ENCODE results near the gene TTC12. TPM values are rescaled to one million over a fixed set of nuclear protein-coding genes. Genes with fewer than 3 reads are reported as not detected.

TTC12 gene
- total and polyA plus RNA-seq, 9 donors: 8.1 to 32.5 (median 25.8) TPM

GRCh38 chr11:113329725-113330124 is 15.3 kb downstream of the TTC12 start:
- Histone ChIP-seq H3K36me3 (no peaks in the 10 kb centered on the region), H3K27ac (no peak overlapping the region), H3K4me1 (ENCODE audit: insufficient read depth) (no peaks in the 10 kb centered on the region), H3K4me3 (no peak overlapping the region), H3K9me3 (no peaks in the 10 kb centered on the region), H3K27me3 (no peaks in the 10 kb centered on the region)
- no peak for DNase-seq
- TF ChIP-seq, protein P1, sequence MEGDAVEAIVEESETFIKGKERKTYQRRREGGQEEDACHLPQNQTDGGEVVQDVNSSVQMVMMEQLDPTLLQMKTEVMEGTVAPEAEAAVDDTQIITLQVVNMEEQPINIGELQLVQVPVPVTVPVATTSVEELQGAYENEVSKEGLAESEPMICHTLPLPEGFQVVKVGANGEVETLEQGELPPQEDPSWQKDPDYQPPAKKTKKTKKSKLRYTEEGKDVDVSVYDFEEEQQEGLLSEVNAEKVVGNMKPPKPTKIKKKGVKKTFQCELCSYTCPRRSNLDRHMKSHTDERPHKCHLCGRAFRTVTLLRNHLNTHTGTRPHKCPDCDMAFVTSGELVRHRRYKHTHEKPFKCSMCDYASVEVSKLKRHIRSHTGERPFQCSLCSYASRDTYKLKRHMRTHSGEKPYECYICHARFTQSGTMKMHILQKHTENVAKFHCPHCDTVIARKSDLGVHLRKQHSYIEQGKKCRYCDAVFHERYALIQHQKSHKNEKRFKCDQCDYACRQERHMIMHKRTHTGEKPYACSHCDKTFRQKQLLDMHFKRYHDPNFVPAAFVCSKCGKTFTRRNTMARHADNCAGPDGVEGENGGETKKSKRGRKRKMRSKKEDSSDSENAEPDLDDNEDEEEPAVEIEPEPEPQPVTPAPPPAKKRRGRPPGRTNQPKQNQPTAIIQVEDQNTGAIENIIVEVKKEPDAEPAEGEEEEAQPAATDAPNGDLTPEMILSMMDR (IDR thresholded peaks at IDR 0.05): no peak
- no peak for TF ChIP-seq POLR2A (IDR thresholded peaks at IDR 0.05)
- TF ChIP-seq EP300 (IDR thresholded peaks at IDR 0.05): no peak
- intact Hi-C loops (cut with DNase I): no loop called here
- WGBS, 3 donors: 95 to 98% (median 97%) methylated on average over 2 of the region's 2 CpGs

- H3K36me3 ChIP-seq: no peaks in the 10 kb centered on the region
- no peak for DNase-seq
- 71 to 75% (median 72%) methylated on average over 5 of the region's 5 CpGs for WGBS, 3 donors
- no peaks in the 10 kb centered on the region for H3K4me1 ChIP-seq (ENCODE audit: insufficient read depth)
- H3K27ac ChIP-seq: no peak overlapping the region
- H3K9me3 ChIP-seq: no peaks in the 10 kb centered on the region
- H3K27me3 ChIP-seq: no peaks in the 10 kb centered on the region
- H3K4me3 ChIP-seq: no peak overlapping the region
- no peak for TF ChIP-seq POLR2A (IDR thresholded peaks at IDR 0.05)
- no peak for TF ChIP-seq EP300 (IDR thresholded peaks at IDR 0.05)
- TF ChIP-seq, protein P1 (IDR thresholded peaks at IDR 0.05): no peak
- intact Hi-C loops (cut with DNase I): no loop called here
These were observed 17.1 kb downstream of the TTC12 start for GRCh38 chr11:113331441-113331840.

GRCh38 chr11:113332023-113332422 is 17.6 kb downstream of the TTC12 start:
- Histone ChIP-seq H3K27ac (no peak overlapping the region), H3K4me1 (ENCODE audit: insufficient read depth) (no peaks in the 10 kb centered on the region), H3K9me3 (no peaks in the 10 kb centered on the region), H3K27me3 (no peaks in the 10 kb centered on the region), H3K36me3 (no peaks in the 10 kb centered on the region), H3K4me3 (no peak overlapping the region)
- WGBS, 3 donors: 74 to 81% (median 75%) methylated on average over 7 of the region's 7 CpGs
- TF ChIP-seq, protein P1 (IDR thresholded peaks at IDR 0.05): no peak
- TF ChIP-seq EP300 (IDR thresholded peaks at IDR 0.05) (no peak), POLR2A (IDR thresholded peaks at IDR 0.05) (no peak)
- DNase-seq: no peak
- intact Hi-C loops (cut with DNase I): no loop called here

DNA sequence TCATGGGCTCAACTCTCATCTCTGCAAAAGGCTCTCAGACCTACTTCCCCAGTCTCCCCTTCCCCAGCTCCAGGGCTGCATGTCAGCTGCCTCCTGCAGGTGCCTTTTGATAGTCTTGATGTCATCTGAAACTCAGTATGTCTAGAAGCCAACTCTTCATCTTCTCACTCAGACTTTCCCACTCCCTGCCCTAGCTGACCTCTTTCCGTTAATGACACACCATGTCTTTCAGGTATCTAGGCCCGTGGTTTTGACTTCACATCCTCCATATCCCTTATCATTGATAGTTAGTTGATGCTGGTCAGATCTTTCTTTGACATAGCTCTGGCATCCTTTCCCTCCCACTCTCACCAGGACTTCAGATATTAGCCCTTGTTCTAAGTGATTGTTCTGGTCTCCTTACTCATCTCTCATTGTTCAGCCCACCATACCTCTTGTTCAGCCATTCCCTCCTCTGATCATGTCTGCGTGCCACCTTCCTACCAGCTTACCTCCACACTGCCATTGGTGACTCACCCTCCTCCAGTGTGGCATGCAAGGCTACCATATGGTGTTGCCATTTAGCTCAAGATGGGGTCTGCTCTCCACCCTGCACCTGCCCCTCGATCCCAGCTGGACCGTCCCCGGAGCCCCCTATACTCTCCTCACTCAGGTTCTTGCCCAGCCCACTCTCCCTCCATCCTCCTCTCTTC is 18.4 kb downstream of the TTC12 start:
- Histone ChIP-seq H3K36me3 (no peaks in the 10 kb centered on the region), H3K4me3 (no peak overlapping the region), H3K27me3 (no peaks in the 10 kb centered on the region), H3K27ac (no peak overlapping the region), H3K9me3 (no peaks in the 10 kb centered on the region), H3K4me1 (ENCODE audit: insufficient read depth) (no peaks in the 10 kb centered on the region)
- WGBS, 3 donors: 88 to 95% (median 92%) methylated on average over 6 of the region's 6 CpGs
- intact Hi-C loops (cut with DNase I): no loop called here
- TF ChIP-seq, protein P1 (IDR thresholded peaks at IDR 0.05): no peak
- no peak for TF ChIP-seq POLR2A (IDR thresholded peaks at IDR 0.05)
- TF ChIP-seq EP300 (IDR thresholded peaks at IDR 0.05): no peak
- DNase-seq: no peak
